GM18520 (cell line): ENCODE results near the gene LIMS2.

Experiments used
- ATAC-seq: cut with Tn5 transposase; IDR thresholded peaks from one replicate; pipeline ENCODE4 v1.9.1; 2021; ENCODE audit not compliant: unreplicated experiment

The LIMS2 gene

GRCh38 chr2:127659408-127660290 lies 15.7 kb downstream of the LIMS2 start:
- no peak for ATAC-seq

- no peak for ATAC-seq
These were observed 16.5 kb downstream of the LIMS2 start for GRCh38 chr2:127658641-127659407.

- no peak for ATAC-seq
These were observed 17.2 kb downstream of the LIMS2 start for GRCh38 chr2:127658146-127658545.

- ATAC-seq = no peak
These were observed 18.1 kb downstream of the LIMS2 start for GRCh38 chr2:127657232-127657595.

GRCh38 chr2:127656569-127657231 lies 18.6 kb downstream of the LIMS2 start:
- ATAC-seq = no peak

GRCh38 chr2:127655209-127656073 lies 19.9 kb downstream of the LIMS2 start:
- ATAC-seq = no peak

- ATAC-seq = no peak
These were observed 20.5 kb downstream of the LIMS2 start for GRCh38 chr2:127654838-127655175.

- no peak for ATAC-seq
These were observed 21.1 kb downstream of the LIMS2 start for GRCh38 chr2:127654084-127654837.

- ATAC-seq = no peak
These were observed 21.8 kb downstream of the LIMS2 start for GRCh38 chr2:127653421-127654083.

GRCh38 chr2:127652786-127653357 lies 22.5 kb downstream of the LIMS2 start:
- no peak for ATAC-seq

- ATAC-seq = no peak
These were observed 23.3 kb downstream of the LIMS2 start for GRCh38 chr2:127651971-127652550.

- ATAC-seq = no peak
These were observed 23.9 kb downstream of the LIMS2 start for GRCh38 chr2:127651381-127651809.

GRCh38 chr2:127650785-127651380 lies 24.4 kb downstream of the LIMS2 start:
- ATAC-seq = no peak

- no peak for ATAC-seq
These were observed 25.1 kb downstream of the LIMS2 start for GRCh38 chr2:127650041-127650784.

GRCh38 chr2:127649684-127650040 lies 25.7 kb downstream of the LIMS2 start:
- ATAC-seq = no peak

- no peak for ATAC-seq
These were observed 26.2 kb downstream of the LIMS2 start for GRCh38 chr2:127649100-127649611.

- ATAC-seq = no peak
These were observed 27.0 kb downstream of the LIMS2 start for GRCh38 chr2:127648321-127648720.
